Sigmoid colon (tissue), 4 donors: ENCODE results near the gene GPR65.

Experiments used
- EP300 ChIP-seq, 4 donors: sonication (generic); formaldehyde crosslinking; IDR thresholded peaks; one replicate each; pipeline ENCODE4 v1.6.1; 2017; ENCODE audit warnings: antibody characterized with exemption in 4 of 4
- POLR2A ChIP-seq, 2 donors: fragments of 450-650 bp; IDR thresholded peaks; one replicate each; pipeline ENCODE4 v1.6.1; 2016; ENCODE audit warnings: antibody characterized with exemption in 2 of 2, mild to moderate bottlenecking in 2 of 2, moderate library complexity in 2 of 2
- POLR2AphosphoS5 ChIP-seq, 4 donors: sonication (generic); formaldehyde crosslinking; IDR thresholded peaks; one replicate each; pipeline ENCODE4 v1.6.1; 2017; ENCODE audit warnings: antibody characterized with exemption in 4 of 4
- TF ChIP-seq, protein P1 (sequence below), 4 experiments: fragments of 450-650 bp in 3 of 4; fragments of 200-600 bp in 1 of 4; IDR thresholded peaks; one replicate each; pipeline ENCODE4 v1.5.1; 2016 to 2019; ENCODE audit warnings: antibody characterized with exemption in 4 of 4, mild to moderate bottlenecking in 3 of 4, moderate library complexity in 2 of 4

- TF ChIP-seq, protein P1, sequence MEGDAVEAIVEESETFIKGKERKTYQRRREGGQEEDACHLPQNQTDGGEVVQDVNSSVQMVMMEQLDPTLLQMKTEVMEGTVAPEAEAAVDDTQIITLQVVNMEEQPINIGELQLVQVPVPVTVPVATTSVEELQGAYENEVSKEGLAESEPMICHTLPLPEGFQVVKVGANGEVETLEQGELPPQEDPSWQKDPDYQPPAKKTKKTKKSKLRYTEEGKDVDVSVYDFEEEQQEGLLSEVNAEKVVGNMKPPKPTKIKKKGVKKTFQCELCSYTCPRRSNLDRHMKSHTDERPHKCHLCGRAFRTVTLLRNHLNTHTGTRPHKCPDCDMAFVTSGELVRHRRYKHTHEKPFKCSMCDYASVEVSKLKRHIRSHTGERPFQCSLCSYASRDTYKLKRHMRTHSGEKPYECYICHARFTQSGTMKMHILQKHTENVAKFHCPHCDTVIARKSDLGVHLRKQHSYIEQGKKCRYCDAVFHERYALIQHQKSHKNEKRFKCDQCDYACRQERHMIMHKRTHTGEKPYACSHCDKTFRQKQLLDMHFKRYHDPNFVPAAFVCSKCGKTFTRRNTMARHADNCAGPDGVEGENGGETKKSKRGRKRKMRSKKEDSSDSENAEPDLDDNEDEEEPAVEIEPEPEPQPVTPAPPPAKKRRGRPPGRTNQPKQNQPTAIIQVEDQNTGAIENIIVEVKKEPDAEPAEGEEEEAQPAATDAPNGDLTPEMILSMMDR (IDR thresholded peaks at IDR 0.05), result no peak
- TF ChIP-seq POLR2A (IDR thresholded peaks at IDR 0.05) (no peak), POLR2AphosphoS5 (IDR thresholded peaks at IDR 0.05) (no peak), EP300 (IDR thresholded peaks at IDR 0.05) (no peak)
These were observed 58.9 kb downstream of the GPR65 start for GRCh38 chr14:88063811-88064210.
